ENCODE results near the gene MB21D2. TPM values are rescaled to one million over a fixed set of nuclear protein-coding genes. Genes with fewer than 3 reads are reported as not detected.

MB21D2 gene
- total RNA-seq, 1 donor from 2014 or later, result 11.0 TPM

- no peak overlapping the region for H3K4me3 Mint-ChIP-seq (ENCODE audit: unreplicated experiment)
- no peaks in the 10 kb centered on the region for H3K9me3 Mint-ChIP-seq (ENCODE audit: unreplicated experiment)
- no peak overlapping the region for H3K4me3 ChIP-seq (ENCODE audit: insufficient read depth, low read depth, low read length)
- H3K36me3 ChIP-seq (ENCODE audit: insufficient read depth, low read length), result peaks cover 10% of the 10 kb centered on the region
- no peak overlapping the region for H3K9ac ChIP-seq (ENCODE audit: low read length)
- peaks cover 8% of the 10 kb centered on the region for H3K36me3 Mint-ChIP-seq (ENCODE audit: low read depth, unreplicated experiment)
- FAIRE-seq (peak; percentile 79), DNase-seq (ENCODE audit: low read depth) (peak; percentile 29)
- no peaks in the 10 kb centered on the region for H3K9me3 ChIP-seq (ENCODE audit: insufficient read depth, low read depth, low read length)
- no peak overlapping the region for H2AFZ ChIP-seq (ENCODE audit: low read depth, low read length)
- H3K4me2 ChIP-seq (ENCODE audit: low read length), result no peak overlapping the region
- no peaks in the 10 kb centered on the region for H3K4me1 Mint-ChIP-seq (ENCODE audit: low read depth, unreplicated experiment)
- H4K20me1 ChIP-seq (ENCODE audit: insufficient read depth, low read length), result peaks cover 72% of the 10 kb centered on the region
- H3K4me1 ChIP-seq (ENCODE audit: insufficient read depth, low read length), result no peaks in the 10 kb centered on the region
- H3K27ac ChIP-seq (ENCODE audit: low read depth, low read length), result no peak overlapping the region
- H3K27me3 ChIP-seq (ENCODE audit: insufficient read depth, low read length), result no peaks in the 10 kb centered on the region
- H3K27me3 Mint-ChIP-seq (ENCODE audit: low read depth, unreplicated experiment), result no peaks in the 10 kb centered on the region
- no peak overlapping the region for H3K27ac Mint-ChIP-seq (ENCODE audit: unreplicated experiment)
- H3K79me2 ChIP-seq (ENCODE audit: insufficient read depth, low read length), result peaks cover 73% of the 10 kb centered on the region
- TF ChIP-seq, protein P1, sequence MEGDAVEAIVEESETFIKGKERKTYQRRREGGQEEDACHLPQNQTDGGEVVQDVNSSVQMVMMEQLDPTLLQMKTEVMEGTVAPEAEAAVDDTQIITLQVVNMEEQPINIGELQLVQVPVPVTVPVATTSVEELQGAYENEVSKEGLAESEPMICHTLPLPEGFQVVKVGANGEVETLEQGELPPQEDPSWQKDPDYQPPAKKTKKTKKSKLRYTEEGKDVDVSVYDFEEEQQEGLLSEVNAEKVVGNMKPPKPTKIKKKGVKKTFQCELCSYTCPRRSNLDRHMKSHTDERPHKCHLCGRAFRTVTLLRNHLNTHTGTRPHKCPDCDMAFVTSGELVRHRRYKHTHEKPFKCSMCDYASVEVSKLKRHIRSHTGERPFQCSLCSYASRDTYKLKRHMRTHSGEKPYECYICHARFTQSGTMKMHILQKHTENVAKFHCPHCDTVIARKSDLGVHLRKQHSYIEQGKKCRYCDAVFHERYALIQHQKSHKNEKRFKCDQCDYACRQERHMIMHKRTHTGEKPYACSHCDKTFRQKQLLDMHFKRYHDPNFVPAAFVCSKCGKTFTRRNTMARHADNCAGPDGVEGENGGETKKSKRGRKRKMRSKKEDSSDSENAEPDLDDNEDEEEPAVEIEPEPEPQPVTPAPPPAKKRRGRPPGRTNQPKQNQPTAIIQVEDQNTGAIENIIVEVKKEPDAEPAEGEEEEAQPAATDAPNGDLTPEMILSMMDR (IDR thresholded peaks at IDR 0.05; ENCODE audit: insufficient read depth, low read depth, low read length), result peak; percentile 46
- TF ChIP-seq EZH2 (IDR thresholded peaks at IDR 0.05; ENCODE audit: insufficient read depth, low read length), result no peak
Observed at GRCh38 chr3:192802957-192803899, 114.4 kb downstream of the MB21D2 start.

DNA sequence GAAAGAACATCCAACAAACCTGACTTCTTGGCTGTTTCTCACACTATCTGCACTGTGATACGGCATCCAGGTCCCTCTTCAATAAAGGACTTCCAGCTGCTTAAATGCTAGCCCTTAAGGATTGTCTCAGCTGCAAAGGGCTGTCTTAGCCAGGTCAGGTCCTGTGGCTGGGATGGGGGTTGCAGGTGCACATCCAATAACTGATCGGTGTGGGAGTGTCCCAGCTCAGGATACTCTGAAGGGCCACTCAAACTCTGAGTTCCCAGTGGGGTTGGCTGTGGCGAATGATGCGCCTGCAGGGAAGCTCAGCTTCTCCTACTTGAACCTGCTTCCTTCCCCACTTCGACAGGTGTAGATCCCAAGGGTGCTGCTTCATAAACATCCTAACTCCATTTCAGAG is 115.7 kb downstream of the MB21D2 start:
- Mint-ChIP-seq H3K4me3 (ENCODE audit: unreplicated experiment) (no peak overlapping the region), H3K9me3 (ENCODE audit: unreplicated experiment) (no peaks in the 10 kb centered on the region), H3K36me3 (ENCODE audit: low read depth, unreplicated experiment) (peaks cover 12% of the 10 kb centered on the region), H3K4me1 (ENCODE audit: low read depth, unreplicated experiment) (no peaks in the 10 kb centered on the region), H3K27ac (ENCODE audit: unreplicated experiment) (no peak overlapping the region), H3K27me3 (ENCODE audit: low read depth, unreplicated experiment) (no peaks in the 10 kb centered on the region)
- H4K20me1 ChIP-seq (ENCODE audit: insufficient read depth, low read length), result peaks cover 63% of the 10 kb centered on the region
- H3K4me3 ChIP-seq (ENCODE audit: insufficient read depth, low read depth, low read length), result no peak overlapping the region
- DNase-seq (ENCODE audit: low read depth) (no peak), FAIRE-seq (no peak)
- H3K4me2 ChIP-seq (ENCODE audit: low read length), result no peak overlapping the region
- TF ChIP-seq, protein P1 (IDR thresholded peaks at IDR 0.05; ENCODE audit: insufficient read depth, low read depth, low read length), result no peak
- TF ChIP-seq EZH2 (IDR thresholded peaks at IDR 0.05; ENCODE audit: insufficient read depth, low read length), result no peak
- no peak overlapping the region for H3K27ac ChIP-seq (ENCODE audit: low read depth, low read length)
- peaks cover 10% of the 10 kb centered on the region for H3K36me3 ChIP-seq (ENCODE audit: insufficient read depth, low read length)
- H3K4me1 ChIP-seq (ENCODE audit: insufficient read depth, low read length), result no peaks in the 10 kb centered on the region
- H3K79me2 ChIP-seq (ENCODE audit: insufficient read depth, low read length), result peaks cover 63% of the 10 kb centered on the region
- H3K9me3 ChIP-seq (ENCODE audit: insufficient read depth, low read depth, low read length), result no peaks in the 10 kb centered on the region
- H3K9ac ChIP-seq (ENCODE audit: low read length), result no peak overlapping the region
- no peak overlapping the region for H2AFZ ChIP-seq (ENCODE audit: low read depth, low read length)
- no peaks in the 10 kb centered on the region for H3K27me3 ChIP-seq (ENCODE audit: insufficient read depth, low read length)

DNA sequence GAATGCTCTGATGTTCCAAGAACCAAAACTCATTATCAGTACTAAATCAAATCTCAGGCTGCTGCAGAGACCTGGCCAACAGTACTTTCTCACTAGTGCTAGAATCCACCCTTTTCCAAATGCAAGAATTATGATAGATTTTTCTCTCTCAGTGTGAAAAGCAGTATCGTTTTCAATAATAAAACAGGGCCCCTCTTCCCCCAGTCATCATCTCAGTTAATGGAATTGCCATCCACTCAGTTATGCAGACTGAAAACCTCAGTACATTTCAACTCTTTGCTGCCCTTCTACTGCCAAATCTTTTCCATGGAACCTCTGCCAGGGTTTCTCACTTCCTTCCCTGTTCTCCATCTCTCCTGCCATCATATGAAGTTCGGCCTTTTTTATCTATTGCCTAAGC is 117.9 kb downstream of the MB21D2 start:
- Histone ChIP-seq H4K20me1 (ENCODE audit: insufficient read depth, low read length) (peaks cover 49% of the 10 kb centered on the region), H3K79me2 (ENCODE audit: insufficient read depth, low read length) (peaks cover 47% of the 10 kb centered on the region), H3K9me3 (ENCODE audit: insufficient read depth, low read depth, low read length) (no peaks in the 10 kb centered on the region), H3K36me3 (ENCODE audit: insufficient read depth, low read length) (peaks cover 10% of the 10 kb centered on the region), H3K4me2 (ENCODE audit: low read length) (no peak overlapping the region), H3K27me3 (ENCODE audit: insufficient read depth, low read length) (no peaks in the 10 kb centered on the region), H3K4me1 (ENCODE audit: insufficient read depth, low read length) (peaks cover 3% of the 10 kb centered on the region), H3K9ac (ENCODE audit: low read length) (no peak overlapping the region), H3K4me3 (ENCODE audit: insufficient read depth, low read depth, low read length) (no peak overlapping the region), H2AFZ (ENCODE audit: low read depth, low read length) (no peak overlapping the region), H3K27ac (ENCODE audit: low read depth, low read length) (no peak overlapping the region)
- H3K4me3 Mint-ChIP-seq (ENCODE audit: unreplicated experiment), result no peak overlapping the region
- DNase-seq (ENCODE audit: low read depth), result no peak
- H3K4me1 Mint-ChIP-seq (ENCODE audit: low read depth, unreplicated experiment), result no peaks in the 10 kb centered on the region
- no peak overlapping the region for H3K27ac Mint-ChIP-seq (ENCODE audit: unreplicated experiment)
- H3K27me3 Mint-ChIP-seq (ENCODE audit: low read depth, unreplicated experiment), result no peaks in the 10 kb centered on the region
- FAIRE-seq, result no peak
- H3K36me3 Mint-ChIP-seq (ENCODE audit: low read depth, unreplicated experiment), result peaks cover 12% of the 10 kb centered on the region
- TF ChIP-seq, protein P1 (IDR thresholded peaks at IDR 0.05; ENCODE audit: insufficient read depth, low read depth, low read length), result no peak
- TF ChIP-seq EZH2 (IDR thresholded peaks at IDR 0.05; ENCODE audit: insufficient read depth, low read length), result no peak
- no peaks in the 10 kb centered on the region for H3K9me3 Mint-ChIP-seq (ENCODE audit: unreplicated experiment)
